ENCODE data around the gene EXOSC7. TPM values are rescaled to one million over a fixed set of nuclear protein-coding genes. Genes with fewer than 3 reads are reported as not detected.

EXOSC7 gene
- total RNA-seq, 2 experiments from 2014 or later: 91.6 to 92.0 TPM

DNA sequence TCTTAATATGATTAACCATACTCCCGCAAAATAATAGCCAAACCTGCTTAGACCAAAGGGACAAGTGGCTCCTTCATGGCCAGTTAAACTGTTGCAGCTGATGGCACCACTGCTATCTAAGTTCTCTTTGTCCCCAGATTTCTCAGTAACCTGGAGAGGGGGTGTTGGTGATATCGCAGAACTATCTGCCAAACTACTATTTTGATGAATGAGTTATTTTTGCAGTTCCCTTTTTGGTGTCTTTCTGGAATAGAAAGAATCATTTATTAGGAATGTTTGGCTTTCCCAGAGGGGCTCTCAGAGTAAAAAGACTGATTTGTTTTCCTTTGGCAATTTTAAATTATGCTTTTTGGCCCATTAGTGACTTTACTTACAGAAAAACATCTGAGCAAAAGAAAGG is 83.1 kb downstream of the EXOSC7 start:
- DNase-seq: no peak
- H3K4me1 Mint-ChIP-seq: peaks cover 12% of the 10 kb centered on the region
- H3K27ac Mint-ChIP-seq: no peak overlapping the region
- no peaks in the 10 kb centered on the region for H3K36me3 Mint-ChIP-seq
- H3K4me3 Mint-ChIP-seq: no peak overlapping the region
- no peaks in the 10 kb centered on the region for H3K9me3 Mint-ChIP-seq
- peaks cover 4% of the 10 kb centered on the region for H3K27me3 Mint-ChIP-seq

DNA sequence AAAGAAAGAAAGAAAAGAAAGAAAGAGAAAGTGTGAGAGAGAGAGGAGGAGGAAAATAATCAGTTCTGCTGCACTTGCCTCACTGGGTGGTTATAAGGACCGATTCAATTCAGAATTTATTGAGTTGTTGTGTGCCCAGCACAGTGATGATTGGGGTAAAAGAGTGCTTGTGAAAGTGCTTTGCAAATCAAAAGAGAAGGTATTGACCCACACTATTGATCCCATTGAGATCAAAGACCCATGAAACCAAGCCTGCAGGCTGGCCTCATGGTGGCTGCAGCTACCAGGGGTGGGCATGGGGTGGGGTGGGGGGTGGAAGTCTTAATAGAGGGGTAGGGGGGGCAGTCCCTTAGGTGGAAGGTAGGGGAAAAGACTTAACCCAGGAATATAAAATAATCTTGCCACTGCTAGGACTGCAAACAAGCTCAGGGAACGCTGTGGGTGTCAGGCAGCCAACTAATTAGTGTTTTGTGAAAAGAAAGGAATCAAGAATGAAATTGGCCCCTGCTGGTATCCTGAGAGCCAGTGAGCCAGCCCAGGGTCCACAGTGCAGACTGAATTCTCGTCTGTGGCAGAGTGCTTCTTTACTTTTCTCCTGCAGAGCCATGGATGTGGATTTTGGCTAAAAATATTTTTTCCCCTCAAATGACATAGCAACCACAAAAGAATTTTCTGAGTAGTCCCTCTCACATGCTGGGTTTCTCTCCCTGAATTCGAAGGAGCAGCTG is 84.3 kb downstream of the EXOSC7 start:
- H3K27me3 Mint-ChIP-seq: peaks cover 4% of the 10 kb centered on the region
- H3K36me3 Mint-ChIP-seq: no peaks in the 10 kb centered on the region
- DNase-seq: no peak
- no peak overlapping the region for H3K4me3 Mint-ChIP-seq
- no peaks in the 10 kb centered on the region for H3K9me3 Mint-ChIP-seq
- peaks cover 18% of the 10 kb centered on the region for H3K4me1 Mint-ChIP-seq
- no peak overlapping the region for H3K27ac Mint-ChIP-seq

Other genes with a start within 250 kb of the EXOSC7 start
- 1 to 10 TPM; 2.7 to 3.6 TPM for gene ZNF501, start 246.6 kb upstream of the EXOSC7 start, total RNA-seq
- gene KIAA1143, start 214.6 kb upstream of the EXOSC7 start, total RNA-seq: 10 to 100 TPM; 37.9 to 47.7 TPM
- gene KIF15, start 214.4 kb upstream of the EXOSC7 start, total RNA-seq: 10 to 100 TPM; 36.2 to 36.7 TPM
- gene TMEM42, start 114.3 kb upstream of the EXOSC7 start, total RNA-seq: 1 to 10 TPM; 6.9 to 7.7 TPM
- not detected for gene TGM4, start 101.6 kb upstream of the EXOSC7 start, total RNA-seq
- 10 to 100 TPM; 39.1 to 39.5 TPM for gene ZDHHC3, start 70 bp upstream of the EXOSC7 start, total RNA-seq
- not detected for gene CLEC3B, start 50.1 kb downstream of the EXOSC7 start, total RNA-seq
- gene CDCP1, start 170.1 kb downstream of the EXOSC7 start, total RNA-seq: 1 to 10 TPM in 1 of 2 experiments, under 1 TPM in 1; 0.82 to 1.1 TPM